Brain microvascular endothelial cell (primary cell): ENCODE results near the gene PSMG3.

Experiments
- DNase-seq: peaks from one replicate; pipeline ENCODE4 v3.0.0-alpha.2; 2020
- H3K27ac ChIP-seq: fragments of 250-450 bp; sonication (Bioruptor Pico); 2 replicates; pipeline ENCODE4 v1.5.1; 2020; ENCODE audit warnings: mild to moderate bottlenecking, moderate library complexity
- H3K27me3 ChIP-seq: fragments of 250-450 bp; sonication (Bioruptor Pico); replicated peaks from 2 replicates; pipeline ENCODE4 v1.5.1; 2020; ENCODE audit warnings: mild to moderate bottlenecking
- H3K36me3 ChIP-seq: fragments of 250-450 bp; sonication (Bioruptor Pico); replicated peaks from 2 replicates; pipeline ENCODE4 v1.5.1; 2020; ENCODE audit warnings: mild to moderate bottlenecking
- H3K4me3 ChIP-seq: 2 replicates; pipeline ENCODE4 v1.5.1; 2011; ENCODE audit warnings: low read depth, mild to moderate bottlenecking, control low read depth, low read length, moderate library complexity
- CTCF ChIP-seq: IDR thresholded peaks from 2 replicates; pipeline ENCODE4 v1.5.1; 2011; ENCODE audit warnings: low read depth, mild to moderate bottlenecking, moderate library complexity, low read length, control low read depth, inconsistent platforms; ENCODE audit errors: missing control alignments
- in situ Hi-C: cut with HindIII; loops from 2 replicates; pipeline ENCODE4 v1.10.0; 2017; ENCODE audit warnings: low sequenced_read_pairs, low pct_ligation_motif_present

PSMG3 gene

GRCh38 chr7:1610678-1611302 is 41.0 kb upstream of the PSMG3 start:
- H3K36me3 ChIP-seq = no peaks in the 10 kb centered on the region
- in situ Hi-C loops = no loop called here
- H3K27ac ChIP-seq = no peak overlapping the region
- no peak for TF ChIP-seq CTCF
- no peak overlapping the region for H3K4me3 ChIP-seq
- H3K27me3 ChIP-seq = peaks cover 2% of the 10 kb centered on the region
- no peak for DNase-seq

DNA sequence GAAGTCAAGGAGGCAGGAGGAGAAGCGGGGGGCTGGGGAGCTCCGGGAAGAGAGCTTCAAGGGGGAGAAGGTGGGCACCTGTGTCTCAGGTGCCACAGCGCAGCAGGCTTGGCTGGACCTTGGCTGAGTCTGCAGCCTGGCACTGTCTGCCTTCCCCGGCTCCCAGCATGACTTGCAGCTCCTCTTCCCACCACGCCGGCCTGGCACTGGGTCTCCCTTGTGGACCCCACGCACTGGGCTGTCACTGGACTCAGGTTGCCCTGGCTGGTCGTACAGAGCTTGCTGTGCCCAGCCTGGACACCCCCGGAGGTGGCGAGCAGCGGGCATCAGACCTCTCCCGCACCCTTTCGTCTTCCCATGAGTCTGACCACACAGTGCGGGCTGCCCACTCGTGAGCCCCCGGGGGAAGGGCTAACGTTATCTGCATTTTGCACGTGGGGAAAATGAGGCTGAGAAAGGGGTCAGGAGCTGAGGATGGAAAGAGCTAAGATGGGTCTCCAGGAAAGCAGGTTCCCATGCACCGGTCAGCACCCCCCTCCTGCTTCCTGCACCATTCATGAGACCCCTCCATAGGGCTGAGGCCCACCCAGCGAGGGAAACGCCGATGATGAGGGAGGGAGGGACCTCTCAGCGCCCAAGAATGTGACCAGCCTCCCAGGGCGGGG is 40.3 kb upstream of the PSMG3 start:
- H3K27me3 ChIP-seq = peaks cover 2% of the 10 kb centered on the region
- DNase-seq = no peak
- no peak for TF ChIP-seq CTCF
- no peaks in the 10 kb centered on the region for H3K36me3 ChIP-seq
- no peak overlapping the region for H3K27ac ChIP-seq
- no peak overlapping the region for H3K4me3 ChIP-seq
- in situ Hi-C loops = no loop called here

GRCh38 chr7:1609023-1609422 is 39.2 kb upstream of the PSMG3 start:
- Histone ChIP-seq H3K4me3 (no peak overlapping the region), H3K27me3 (peaks cover 2% of the 10 kb centered on the region), H3K27ac (no peak overlapping the region), H3K36me3 (no peaks in the 10 kb centered on the region)
- no peak for TF ChIP-seq CTCF
- in situ Hi-C loops = no loop called here
- no peak for DNase-seq

- TF ChIP-seq CTCF = no peak
- H3K27ac ChIP-seq = no peak overlapping the region
- peaks cover 2% of the 10 kb centered on the region for H3K27me3 ChIP-seq
- in situ Hi-C loops = no loop called here
- H3K4me3 ChIP-seq = no peak overlapping the region
- DNase-seq = no peak
- H3K36me3 ChIP-seq = no peaks in the 10 kb centered on the region
Measured at GRCh38 chr7:1608318-1608717, 38.5 kb upstream of the PSMG3 start.

- Histone ChIP-seq H3K36me3 (no peaks in the 10 kb centered on the region), H3K4me3 (no peak overlapping the region), H3K27ac (no peak overlapping the region), H3K27me3 (peaks cover 2% of the 10 kb centered on the region)
- in situ Hi-C loops = no loop called here
- no peak for TF ChIP-seq CTCF
- DNase-seq = no peak
Measured at GRCh38 chr7:1607696-1608095, 37.9 kb upstream of the PSMG3 start.

GRCh38 chr7:1607001-1607400 is 37.2 kb upstream of the PSMG3 start:
- Histone ChIP-seq H3K36me3 (no peaks in the 10 kb centered on the region), H3K27ac (no peak overlapping the region), H3K27me3 (peaks cover 2% of the 10 kb centered on the region), H3K4me3 (no peak overlapping the region)
- in situ Hi-C loops = no loop called here
- TF ChIP-seq CTCF = no peak
- DNase-seq = no peak
